Measurements from ENCODE around the gene TBX6.

DNA sequence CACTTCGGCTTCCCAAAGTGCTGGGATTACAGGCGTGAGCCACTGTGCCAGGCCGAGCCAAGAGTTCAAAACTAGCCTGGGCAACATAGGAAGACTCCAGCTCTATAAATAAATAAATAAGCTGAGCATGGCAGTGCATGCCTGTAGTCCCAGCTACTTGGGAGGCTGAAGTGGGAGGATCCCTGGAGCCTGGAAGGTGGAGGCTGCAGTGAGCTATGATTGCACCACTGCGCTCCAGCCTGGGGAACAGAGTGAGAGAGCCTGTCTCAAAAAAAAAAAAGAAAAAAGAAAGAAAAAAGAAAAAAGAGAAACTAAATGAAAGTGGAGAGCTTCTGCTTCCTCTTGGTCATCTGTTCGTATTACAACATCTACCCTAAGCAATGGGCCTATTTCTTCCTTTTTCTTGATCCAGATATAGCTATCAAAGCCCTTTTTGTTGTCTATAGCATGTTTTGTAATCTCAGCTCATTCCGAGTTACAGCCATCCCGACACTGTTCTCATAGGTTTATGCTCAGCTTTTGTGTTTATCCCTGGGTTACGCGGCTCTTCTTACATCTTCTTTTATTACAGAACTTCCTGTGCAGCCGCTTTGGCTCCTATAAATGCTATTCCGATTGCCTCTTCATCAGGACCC lies 45.4 kb upstream of the TBX6 start:
- TF ChIP-seq CTCF (IDR thresholded peaks at IDR 0.05; ENCODE audit: low read length) (no peak), EZH2 (IDR thresholded peaks at IDR 0.05; ENCODE audit: borderline replicate concordance, low read length) (no peak)
